HK-2 (cell line): ENCODE data around the gene HOXD8.

Source experiments
- DNase-seq: peaks from one replicate; pipeline ENCODE4 v3.0.0-alpha.2; 2018; ENCODE audit not compliant: unreplicated experiment

The HOXD8 gene

DNA sequence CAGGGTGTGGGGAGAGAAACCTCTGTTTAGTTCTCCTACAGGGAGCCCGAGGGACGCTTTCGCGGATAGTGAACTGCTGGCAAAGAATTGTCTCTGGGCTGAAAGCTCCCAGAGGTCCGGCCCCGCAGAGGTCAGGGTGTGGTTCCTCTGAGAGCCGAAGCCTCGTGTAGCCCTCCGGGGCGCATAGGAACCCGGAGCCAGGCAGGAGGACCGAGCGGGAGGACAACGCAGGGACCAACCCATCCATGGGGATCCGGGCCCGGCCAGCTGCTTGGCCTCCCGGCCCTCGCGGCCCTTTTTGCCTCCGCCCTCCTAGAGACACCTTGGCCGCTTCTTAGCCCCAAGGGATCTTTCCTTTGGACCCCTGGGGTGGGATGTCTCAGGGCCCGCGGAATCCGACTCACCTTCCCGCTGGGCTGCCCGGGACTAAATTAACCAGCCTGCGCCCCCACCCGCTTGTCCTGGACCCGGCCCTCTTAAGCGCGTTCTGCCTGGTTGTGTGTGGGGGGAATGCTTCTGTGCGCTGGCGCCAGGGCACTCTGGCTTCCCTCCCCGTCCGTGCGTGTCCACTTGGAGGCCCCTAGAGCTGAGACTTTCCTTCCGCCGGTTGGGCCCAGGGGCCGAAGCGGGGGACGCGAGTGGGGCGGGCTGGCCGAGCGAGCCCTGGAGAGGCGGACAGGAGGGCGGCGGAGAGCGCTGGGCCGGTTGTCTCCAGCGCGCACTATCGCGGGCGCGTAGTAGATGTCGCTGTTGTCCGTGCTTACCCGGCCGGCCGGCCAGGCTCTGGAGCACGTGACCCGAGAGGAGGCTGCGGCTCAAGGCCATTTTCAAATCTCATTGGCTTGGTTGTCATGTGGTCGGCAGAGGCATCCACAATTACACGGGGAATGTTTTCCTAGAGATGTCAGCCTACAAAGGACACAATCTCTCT, 13.4 kb upstream of the HOXD8 start, which contains the start of gene HOXD10:
TSS of gene HOXD10 (plus strand) at position 896 of the 931 bp plus-strand sequence. CDS start 56 bp downstream, outside the sequence.
- DNase-seq, result no peak

DNA sequence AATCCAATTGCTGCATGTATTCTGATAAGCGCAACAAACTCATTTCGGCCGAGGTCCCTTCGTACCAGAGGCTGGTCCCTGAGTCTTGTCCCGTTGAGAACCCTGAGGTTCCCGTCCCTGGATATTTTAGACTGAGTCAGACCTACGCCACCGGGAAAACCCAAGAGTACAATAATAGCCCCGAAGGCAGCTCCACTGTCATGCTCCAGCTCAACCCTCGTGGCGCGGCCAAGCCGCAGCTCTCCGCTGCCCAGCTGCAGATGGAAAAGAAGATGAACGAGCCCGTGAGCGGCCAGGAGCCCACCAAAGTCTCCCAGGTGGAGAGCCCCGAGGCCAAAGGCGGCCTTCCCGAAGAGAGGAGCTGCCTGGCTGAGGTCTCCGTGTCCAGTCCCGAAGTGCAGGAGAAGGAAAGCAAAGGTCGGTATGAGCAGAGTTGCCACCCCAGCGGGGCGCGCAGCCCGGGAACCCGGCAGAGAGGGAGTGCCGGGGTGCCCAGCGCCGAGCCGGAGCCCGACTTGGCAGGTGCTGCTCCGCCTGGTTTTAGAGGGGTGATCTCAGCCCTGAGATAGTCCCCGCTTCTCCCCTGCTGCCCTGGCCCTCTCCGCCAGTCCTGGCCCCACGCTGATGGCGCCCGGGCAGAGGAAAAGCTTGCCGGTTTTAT, 12.2 kb upstream of the HOXD8 start:
- no peak for DNase-seq

DNA sequence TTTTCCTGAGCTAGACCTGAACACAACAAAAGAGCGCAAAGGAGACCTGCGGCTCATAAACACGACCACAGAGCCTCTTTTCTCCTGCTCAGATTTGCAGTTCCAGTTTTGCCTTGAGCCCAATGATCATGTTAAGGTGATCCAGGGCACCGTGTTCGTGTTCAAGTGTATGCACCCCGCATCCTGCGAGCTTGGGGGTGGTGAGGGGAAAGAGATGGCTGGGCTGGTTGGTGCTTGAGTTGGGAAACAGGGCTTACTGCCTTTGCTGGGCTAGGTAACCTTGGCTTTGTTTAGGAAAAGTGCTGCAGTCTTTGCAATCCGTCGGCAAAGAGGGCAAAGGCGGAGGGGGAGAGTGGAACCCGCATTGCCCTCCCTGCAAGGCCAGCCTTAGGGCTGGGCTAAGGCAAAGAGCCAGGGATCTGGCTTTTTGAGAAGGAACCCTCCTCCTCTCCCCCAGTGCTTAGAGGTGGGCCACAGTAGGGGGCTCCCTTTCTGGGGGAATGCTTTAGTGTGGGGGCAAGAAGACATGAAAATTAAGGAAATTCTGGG, 11.6 kb upstream of the HOXD8 start:
- DNase-seq, result no peak

DNA sequence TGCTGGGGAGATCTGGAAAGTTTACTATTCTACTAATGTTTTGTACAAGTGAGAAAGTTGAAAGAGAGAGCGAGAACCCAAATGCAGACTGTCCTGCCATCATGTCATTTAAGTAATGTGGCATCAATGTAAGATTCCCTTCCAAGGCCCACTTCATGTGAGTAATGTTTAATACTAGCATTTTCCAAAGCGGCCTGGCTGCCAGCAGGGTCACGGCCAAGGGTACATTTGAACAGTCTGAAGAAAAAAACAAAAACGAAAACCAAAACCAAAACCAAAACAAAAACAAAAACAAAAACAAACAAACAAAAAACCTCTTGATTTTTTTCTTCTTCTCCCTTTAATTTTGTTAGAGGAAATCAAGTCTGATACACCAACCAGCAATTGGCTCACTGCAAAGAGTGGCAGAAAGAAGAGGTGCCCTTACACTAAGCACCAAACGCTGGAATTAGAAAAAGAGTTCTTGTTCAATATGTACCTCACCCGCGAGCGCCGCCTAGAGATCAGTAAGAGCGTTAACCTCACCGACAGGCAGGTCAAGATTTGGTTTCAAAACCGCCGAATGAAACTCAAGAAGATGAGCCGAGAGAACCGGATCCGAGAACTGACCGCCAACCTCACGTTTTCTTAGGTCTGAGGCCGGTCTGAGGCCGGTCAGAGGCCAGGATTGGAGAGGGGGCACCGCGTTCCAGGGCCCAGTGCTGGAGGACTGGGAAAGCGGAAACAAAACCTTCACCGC, 10.7 kb upstream of the HOXD8 start:
- no peak for DNase-seq

DNA sequence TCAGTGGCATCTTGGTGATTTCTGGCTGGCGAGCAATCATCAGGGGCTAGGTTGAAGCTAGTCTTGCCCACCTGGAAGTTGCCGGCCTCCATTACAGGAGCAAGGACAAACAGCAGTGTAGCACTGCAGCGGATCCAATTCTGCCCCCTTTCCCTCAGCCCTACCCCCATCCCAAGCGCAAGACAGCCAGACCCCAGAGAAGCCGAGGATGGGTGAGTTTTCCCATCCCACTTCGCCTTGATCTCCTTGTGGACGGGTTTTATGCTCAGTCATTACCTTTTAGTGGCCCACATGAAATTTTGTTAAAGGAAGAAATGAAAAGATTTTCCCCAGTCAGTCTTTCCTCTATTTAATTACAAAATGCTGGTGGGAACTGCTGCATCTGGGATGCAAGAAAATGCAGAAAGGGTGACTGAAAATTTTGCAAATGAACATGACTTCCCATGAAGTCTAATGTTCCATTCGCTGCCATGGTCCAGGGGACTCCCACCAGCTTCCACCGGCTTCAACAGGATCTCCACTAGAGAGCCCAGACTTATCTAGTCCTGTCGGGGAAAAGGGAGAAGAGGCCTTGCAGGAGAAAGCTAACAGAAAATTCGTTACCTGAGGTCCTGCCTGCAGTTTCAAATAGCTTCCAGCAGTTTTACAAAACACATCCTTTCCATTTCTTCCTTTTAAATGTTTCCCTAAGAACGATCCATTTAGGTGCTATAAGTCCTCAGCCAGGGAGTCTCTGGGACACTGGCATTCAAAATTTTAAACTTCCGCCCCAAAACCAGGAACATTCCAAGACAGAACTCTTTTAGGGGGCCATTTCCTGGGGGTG, 8.9 kb upstream of the HOXD8 start:
- DNase-seq, result no peak

DNA sequence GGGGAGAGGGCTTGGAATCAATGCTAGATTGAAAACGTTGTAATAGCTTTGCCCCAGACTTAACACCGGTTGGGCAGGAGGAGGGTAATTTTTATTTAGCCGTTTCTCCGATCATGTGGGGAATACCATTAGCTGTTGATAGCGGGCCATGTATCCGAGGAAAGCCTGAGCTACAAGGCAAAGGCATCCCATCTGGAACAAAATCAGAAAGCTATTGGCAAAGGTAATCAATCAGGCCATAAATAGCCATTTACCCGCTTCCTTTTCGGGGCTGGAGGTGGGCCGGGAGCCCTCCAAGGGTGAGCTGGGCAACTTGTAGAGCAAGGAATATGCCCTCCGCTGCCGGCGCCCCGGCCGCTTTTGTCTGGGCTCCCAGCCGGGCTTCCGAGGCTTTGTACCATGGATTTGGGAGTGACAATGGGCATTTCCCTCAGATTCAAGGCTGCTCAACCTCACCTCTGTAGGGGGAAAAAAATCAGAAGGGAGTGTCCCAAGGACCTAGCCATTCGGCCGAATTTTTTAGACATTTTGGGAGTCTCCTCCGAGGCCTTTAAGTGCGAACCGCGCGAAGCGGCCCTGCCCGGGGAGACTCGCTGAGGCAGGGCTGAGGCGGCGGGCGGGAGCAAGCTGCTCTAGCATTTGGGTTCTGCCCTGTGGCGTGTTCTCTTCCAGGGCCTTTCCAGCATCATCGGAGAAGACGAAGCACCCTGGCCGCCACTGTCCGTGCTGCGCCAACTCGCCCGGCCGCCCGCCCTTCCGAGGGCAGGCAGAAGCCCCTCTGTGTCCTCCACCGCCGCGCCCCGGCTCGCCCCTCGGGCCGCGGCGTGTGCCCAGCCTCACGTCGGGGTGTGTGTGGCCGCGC, 8.1 kb upstream of the HOXD8 start:
- DNase-seq, result no peak

DNA sequence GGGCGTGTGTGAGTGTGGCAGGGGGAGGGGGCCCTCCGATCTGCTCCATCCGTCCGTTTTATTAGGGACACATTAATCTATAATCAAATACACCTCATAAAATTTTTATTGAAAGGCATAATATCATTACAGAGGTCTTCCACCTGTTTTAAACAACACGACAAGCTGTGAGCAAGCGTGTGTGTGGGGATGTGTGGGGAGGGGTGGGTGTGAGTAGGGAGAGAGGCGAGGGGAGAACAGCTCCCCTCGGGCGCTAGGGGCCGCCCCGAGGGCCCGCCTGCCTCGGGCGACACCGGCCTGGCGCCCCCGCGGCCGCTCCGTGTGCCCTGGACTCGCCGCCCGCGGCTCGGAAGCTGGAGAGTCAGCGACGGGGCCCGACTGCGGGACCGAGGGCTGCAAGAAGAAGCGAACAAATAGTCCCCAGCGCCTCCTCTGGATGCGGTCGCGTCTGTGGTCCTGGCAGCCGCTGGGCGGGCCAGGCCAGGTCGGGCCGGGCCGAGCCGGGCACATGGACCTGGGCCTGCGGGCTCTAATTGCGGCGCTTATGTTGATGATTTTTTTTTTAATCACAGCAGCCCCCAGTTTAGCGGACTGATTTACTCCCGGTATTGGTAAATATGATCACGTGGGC, 7.3 kb upstream of the HOXD8 start:
- no peak for DNase-seq

DNA sequence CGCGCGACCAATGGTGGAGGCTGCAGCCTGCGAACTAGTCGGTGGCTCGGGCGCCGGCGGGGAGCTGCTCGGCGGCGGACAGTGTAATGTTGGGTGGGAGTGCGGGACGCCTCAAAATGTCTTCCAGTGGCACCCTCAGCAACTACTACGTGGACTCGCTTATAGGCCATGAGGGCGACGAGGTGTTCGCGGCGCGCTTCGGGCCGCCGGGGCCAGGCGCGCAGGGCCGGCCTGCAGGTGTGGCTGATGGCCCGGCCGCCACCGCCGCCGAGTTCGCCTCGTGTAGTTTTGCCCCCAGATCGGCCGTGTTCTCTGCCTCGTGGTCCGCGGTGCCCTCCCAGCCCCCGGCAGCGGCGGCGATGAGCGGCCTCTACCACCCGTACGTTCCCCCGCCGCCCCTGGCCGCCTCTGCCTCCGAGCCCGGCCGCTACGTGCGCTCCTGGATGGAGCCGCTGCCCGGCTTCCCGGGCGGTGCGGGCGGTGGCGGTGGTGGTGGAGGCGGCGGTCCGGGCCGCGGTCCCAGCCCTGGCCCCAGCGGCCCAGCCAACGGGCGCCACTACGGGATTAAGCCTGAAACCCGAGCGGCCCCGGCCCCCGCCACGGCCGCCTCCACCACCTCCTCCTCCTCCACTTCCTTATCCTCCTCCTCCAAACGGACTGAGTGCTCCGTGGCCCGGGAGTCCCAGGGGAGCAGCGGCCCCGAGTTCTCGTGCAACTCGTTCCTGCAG, 6.7 kb upstream of the HOXD8 start, which contains the start of gene HOXD9:
TSS of gene HOXD9 (plus strand) at position 37 of the 728 bp plus-strand sequence. CDS start at position 87, 50 bp downstream.
- DNase-seq, result peak; percentile 72

DNA sequence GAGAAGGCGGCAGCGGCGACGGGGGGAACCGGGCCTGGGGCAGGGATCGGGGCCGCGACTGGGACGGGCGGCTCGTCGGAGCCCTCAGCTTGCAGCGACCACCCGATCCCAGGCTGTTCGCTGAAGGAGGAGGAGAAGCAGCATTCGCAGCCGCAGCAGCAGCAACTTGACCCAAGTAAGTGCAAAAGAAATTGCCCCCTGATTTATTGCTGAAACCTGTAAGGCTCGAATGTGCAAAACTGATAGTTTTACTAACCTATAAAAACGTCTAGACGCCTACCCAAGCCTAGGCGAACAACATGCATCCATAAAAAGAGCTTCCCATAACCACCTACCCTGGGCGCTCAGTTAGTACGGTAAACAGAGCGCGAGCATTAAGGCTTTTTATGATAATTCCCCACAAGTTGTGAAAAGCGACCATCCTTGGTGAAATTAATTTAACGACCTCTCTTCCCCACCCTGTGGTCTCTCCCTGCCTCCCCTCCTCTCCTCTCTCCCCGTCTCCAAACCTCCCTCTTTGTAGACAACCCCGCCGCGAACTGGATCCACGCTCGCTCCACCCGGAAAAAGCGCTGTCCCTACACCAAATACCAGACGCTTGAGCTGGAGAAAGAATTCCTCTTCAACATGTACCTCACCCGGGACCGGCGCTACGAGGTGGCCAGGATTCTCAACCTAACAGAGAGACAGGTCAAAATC, 5.9 kb upstream of the HOXD8 start:
- DNase-seq, result no peak

DNA sequence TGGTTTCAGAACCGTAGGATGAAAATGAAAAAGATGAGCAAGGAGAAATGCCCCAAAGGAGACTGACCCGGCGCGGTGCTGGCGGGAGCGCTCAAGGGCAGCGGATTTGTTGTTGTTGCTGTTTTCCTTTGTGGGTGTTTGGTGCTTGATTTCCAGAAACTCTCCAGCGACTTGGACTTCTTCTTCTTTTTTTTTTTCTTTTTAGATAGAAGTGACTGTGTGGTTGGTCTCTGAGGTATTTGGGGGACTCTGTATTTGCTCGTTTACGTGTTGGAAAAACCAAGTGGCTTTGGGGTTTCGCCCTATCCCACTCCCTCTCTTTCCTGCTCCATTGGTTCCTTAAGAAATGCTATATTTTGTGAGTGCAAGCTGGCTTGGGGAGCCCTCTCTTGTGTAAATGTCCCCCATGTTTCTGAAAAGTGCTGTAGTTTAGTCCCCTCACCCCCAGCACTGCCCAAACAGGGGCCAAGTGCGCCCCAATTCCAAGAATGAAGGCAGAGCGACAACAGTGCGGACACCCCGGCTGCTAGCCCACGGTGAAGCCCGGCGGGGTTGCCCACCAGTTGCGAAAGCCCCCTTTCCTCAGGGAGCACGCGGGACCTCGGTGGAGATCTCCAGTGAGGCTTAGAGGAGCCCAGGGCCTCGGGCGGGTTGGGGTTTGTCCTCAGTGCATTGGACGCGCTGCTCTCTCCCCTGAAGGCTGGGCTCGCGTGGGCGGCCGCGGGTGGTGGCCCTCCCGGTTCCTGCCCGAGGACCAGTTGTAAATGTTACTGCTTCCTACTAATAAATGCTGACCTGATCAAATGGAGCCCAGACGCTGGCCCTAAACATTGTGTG, 5.2 kb upstream of the HOXD8 start:
- DNase-seq, result no peak

DNA sequence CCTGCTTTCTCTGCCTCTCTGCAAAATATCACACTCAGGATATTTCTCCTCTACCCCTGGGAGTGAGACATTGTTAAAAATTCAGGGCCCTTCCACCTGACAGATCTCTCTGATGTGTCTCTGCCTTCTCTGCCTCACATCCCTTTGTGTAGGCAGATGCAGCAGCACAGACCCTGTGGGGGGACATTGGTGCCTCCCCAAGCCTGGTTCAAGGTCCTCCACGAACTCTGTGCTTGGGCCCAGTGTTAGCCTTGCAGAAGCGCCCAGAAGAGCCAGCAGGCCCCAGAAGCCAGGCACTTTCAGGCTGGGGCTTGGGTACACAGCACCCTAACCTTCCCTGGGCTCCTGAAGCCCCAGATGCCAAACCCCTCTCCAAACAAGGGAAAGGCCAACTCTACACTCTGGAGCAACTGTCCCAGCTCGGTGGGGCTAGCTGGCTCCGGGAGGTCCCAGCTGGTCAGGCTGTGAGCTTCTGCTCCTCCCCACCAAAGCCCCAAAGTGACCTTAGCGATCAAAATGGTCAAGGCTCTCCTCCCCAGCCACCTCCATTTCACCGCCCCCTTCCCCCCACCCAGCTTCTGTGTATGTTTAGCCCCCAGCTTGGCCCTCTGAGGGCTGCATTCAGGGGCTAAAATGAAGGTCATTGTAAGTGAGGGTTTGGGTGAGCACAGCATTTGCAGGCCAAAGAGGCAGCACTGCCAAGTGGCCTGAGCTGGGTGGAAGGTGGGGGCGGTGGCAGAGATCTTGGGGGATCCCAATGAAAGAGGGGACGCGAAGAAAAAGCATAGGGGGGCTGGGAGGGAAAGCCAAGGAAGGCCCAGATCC, 4.3 kb upstream of the HOXD8 start:
- DNase-seq, result no peak

DNA sequence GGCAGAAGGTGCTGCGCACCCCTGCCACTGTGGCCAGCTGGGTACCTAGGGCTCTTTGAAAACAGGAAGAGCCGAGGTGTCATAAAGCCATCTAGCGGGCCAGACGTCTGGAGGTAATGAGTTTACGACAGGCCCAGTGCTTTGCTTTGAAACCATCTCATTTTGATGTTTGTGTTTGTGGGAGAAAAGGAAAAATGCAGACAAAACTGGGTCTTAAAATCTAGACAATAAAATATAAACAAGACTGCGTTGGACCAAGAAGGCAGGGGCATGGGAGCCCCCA, 3.8 kb upstream of the HOXD8 start:
- no peak for DNase-seq

DNA sequence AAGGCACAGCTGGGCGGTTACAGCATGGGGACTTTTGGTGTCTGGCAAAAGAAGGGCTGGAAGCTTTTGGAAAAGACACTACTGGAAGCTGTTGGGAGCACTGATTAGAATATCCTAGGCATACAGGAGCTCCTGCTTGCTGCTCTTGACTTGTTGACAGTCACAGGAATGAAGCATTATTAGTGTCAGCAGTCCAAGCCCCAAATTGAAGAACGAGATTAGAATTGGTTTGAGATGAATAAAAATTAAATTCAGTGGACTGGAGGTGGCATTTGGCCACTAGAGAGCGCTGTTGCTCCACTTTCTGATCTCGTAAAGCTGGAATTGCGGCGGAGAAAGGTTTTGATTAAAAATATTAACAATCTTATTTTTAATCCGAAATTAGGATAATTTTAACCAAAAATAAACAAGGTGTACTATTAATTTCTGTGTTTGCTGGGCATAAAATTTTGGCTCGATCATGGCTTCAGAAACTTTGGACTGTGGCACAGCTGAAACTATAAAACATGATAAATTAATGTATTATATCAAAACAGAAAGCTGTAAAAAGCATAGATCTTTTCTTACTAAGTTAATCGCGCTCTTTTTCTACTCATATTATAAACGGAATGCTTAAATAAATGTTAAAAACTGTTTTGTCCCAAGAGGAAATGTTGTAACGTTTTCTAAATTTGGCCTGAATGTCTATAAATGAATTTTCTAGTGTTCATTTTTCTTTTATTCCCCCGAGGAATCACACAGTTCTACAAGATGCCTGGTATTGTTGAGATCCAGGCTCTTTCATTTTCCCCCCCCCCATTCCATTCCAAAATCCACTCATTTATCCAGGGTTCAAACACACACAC, 2.4 kb upstream of the HOXD8 start:
- peak; percentile 60 for DNase-seq

DNA sequence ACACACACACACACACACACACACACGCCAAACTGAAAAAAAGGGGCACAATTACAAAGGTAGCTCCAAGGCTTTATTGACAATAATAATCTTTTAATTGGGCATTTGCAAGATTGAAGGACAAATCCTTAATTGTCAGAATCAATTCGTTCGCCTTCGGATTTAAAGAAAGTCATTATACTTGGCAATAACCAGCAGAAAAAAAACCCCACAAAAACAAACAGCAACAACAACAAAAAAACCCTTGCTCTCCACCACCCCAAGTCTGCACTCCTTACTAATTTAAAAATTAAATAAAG, 1.8 kb upstream of the HOXD8 start:
- DNase-seq, result no peak

DNA sequence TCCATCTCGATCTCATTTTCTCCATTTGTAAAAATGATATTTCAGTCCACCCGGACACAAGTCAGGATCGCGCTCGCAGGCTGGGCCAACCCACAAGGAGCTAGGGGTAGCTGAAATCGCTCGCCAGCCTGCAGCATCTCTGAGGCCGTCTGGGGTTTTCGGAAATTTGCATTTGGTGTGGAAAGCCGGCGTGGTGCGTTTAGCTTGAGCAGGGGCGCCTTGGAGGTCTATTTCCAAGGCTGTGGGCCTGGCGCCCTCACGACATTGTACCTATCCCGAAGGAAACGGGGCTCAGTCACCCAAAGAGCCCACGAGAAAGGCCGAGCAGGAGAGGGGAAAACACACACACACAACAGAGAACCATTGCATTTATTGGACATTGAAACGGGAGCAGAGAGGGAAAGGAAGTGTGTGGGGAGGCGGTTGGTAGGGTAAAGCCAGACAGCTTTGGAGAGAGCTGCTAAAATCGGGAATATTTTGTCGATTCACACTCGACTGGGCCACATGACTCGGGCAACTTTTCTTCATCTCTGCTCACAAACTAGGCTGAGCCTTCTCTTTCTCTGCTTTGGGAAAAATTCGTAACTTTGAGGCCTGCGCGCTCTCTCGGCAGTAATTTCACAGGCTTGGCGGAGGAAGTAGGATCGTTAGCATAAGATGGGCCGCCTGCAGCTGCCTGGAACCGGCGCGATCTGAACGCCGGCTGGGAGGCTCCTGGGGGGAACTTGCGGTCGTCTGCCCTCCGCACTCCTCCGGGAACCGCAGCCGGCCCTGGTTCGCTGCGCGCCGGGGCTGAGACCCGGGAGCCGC, 1.1 kb upstream of the HOXD8 start:
- DNase-seq, result no peak
